Activated CD4-positive, alpha-beta T cell treated with anti-CD3 and anti-CD28 coated beads for 48 hours (primary cell): ENCODE data around the gene PXMP4.
A peak's percentile ranks its signal among the peaks of the same experiment; 100 is the strongest.

Experiments
- DNase-seq: peaks from one replicate; pipeline ENCODE4 v3.0.0-alpha.2; 2020

Gene PXMP4

GRCh38 chr20:33731693-33732165 lies 11.6 kb upstream of the PXMP4 start, which contains the start of gene ZNF341:
ZNF341 (plus strand) TSS chr20:33731996; CDS start chr20:33732022, 26 bp downstream.
- peak; percentile 93 for DNase-seq

DNA sequence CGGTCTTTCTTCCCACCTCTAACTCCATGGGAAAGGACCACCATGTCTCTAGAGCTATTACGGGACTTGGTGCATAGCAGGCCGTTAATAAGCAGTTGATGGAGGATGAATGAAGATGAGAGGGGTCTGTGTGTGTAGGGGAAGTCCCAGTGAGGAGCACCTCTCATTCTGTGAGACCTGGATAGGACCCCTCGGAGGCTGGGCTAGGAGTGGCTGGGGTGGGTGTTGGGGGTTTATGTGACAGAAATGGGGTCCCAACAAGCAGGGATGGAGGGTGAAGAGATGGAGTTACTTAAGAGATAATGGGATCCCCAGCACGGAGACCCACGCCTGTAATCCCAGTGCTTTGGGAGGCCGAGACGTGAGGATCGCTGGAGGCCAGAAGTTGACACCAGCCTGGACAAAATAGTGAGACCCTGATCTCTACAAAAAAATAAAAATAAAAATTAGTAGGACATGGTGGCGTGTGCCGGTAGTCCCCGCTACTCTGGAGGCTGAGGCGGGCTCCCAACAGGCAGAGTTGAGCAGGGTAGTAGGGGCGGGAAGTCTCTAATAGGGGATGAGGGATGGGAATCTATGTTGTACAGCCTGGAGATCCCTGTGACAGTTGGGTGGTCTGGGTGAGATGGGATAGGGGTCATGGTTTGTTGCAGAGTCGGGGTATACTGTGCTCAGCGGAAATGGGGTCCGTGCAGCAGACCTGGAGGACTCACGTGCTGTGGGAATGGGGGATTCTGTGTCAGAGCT lies 11.0 kb upstream of the PXMP4 start:
- no peak for DNase-seq

DNA sequence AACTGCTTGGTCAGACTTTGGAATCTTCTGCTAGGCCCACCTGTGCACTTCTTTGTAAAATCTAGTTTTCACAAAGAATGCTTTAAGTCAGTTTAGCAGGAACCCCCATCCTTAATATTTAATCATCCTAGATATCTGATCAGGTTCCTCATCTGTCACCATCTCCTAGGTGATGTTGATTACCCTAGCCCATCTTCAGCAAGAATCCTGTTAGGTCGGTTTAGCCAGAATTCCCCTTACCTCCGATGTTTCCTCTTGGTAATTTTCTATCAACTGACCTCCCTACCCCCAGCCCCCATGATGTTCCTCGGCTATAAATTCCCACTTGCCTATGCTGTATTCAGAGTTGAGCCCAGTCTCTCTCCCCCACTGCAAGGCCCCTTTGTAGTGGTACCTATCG lies 9.0 kb upstream of the PXMP4 start:
- no peak for DNase-seq

DNA sequence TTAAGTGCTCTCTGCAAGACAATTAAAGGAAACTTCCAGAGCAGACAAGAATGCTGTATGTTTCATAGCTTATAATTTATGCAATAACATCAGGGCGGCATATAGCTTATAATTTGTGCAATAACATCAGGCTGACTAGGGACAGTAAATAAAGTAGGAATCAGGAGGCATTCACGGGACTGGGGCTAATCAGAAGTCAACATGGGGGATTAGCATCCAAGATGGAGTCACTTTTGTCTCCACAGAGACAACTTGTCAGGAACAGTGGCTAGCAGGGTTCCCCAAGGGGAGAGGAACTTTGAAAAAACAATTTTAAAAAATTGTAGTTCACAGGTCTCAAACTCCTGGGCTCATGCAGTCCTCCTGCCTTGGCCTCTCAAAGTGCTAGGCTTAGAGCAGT lies 8.4 kb upstream of the PXMP4 start:
- no peak for DNase-seq

DNA sequence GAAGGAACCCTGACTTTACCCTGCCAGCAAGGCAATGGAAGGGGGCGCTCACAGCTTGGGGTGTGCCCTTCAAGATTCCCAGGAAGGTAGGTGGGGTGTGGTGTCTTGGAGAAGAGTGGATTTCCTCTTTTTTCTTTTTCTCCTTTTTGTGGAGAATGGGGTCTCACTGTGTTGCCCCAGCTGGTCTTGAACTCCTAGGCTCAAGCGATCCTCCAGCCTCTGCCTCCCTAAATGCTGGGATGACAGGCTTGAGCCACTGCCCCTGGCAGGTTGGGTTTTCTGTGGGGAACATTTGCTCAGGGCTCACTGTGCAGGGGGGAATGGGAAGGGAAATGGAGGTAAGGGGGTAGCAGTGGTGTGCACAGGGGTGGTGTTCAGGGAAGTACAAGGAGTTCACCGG lies 7.7 kb upstream of the PXMP4 start:
- DNase-seq = no peak

DNA sequence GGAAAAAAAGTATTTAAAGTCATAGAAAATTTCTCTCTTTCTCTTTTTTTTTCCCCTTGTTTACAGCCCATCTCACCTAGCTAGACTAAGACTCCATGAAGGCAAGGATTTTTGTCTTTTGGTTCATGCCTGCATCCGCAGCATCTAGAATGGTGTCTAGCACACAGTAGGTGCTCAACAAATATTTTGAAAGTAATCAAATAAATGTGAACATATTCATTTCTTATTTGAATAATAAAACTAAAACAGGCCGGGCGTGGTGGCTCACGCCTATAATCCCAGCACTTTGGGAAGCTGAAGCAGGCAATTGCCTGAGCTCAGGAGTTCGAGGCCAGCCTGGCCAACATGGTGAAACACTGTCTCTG lies 7.0 kb upstream of the PXMP4 start:
- DNase-seq = no peak

- no peak for DNase-seq
Observed at GRCh38 chr20:33725607-33726264, 5.6 kb upstream of the PXMP4 start.

GRCh38 chr20:33724439-33725094 lies 4.5 kb upstream of the PXMP4 start:
- no peak for DNase-seq

DNA sequence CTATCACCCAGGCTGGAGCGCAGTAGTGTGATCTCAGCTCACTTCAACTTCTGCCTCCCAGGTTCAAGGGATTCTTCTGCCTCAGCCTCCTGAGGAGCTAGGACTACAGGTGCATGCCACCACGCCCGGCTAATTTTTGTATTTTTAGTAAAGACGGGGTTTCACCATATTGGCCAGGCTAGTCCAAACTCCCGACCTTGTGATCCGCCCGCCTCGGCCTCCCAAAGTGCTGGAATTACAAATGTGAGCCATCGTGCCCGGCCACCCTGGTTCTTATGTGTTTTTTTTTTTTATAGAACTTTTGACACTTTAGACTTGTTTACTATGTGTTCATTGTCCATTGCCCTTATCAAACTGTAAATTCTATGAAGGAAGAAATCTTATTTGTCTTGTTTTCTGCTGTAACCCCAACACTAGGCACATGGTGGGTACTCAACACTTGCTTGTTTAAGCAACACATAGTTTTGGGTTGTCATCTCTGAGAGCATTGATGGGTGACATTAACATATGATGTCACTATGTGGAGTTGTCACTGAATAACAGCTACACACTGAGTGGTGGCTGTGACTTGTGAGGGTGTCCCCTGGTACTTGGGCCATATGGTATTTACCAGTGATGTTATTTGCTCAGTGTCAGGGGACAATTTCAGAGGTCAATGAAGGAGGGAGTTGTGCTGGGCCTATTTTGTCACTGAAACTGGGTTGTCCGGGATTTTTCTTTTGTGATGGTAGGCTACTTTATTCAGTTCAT lies 1.5 kb upstream of the PXMP4 start:
- DNase-seq = no peak

DNA sequence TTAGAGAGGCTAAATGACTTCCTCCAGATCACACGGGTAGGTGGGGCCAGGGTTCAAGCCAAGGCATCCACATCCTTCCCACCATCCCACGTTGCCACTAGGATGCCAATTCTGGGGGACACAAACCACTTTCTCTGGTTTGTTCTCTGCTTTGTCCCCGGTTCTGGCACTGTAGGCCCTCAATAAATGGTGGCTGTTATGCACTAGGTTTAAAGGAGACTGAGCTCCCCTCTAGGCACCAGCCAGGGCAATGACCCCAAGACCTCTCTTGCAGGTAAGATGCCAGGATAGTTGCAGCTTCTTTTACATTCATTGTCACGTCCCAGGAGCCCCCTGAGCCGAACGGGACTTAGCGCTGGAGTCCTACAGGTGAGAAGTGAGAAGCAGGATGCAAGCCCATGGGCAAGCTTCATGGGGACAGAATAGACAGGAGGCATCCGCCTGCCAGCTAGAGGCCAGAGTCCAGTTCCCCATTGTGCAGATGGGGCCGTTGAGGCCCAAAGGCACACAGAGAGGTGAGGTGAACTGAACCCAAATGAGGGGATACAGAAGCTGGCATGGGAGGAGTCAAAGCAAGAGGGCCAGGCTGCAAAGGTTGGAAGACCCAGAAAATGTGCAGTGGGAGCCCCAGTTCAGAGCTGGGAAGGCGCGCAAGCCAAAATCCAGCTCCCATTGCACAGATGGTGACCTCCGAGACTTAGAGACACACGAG lies 677 bp downstream of the PXMP4 start:
- peak; percentile 21 for DNase-seq

DNA sequence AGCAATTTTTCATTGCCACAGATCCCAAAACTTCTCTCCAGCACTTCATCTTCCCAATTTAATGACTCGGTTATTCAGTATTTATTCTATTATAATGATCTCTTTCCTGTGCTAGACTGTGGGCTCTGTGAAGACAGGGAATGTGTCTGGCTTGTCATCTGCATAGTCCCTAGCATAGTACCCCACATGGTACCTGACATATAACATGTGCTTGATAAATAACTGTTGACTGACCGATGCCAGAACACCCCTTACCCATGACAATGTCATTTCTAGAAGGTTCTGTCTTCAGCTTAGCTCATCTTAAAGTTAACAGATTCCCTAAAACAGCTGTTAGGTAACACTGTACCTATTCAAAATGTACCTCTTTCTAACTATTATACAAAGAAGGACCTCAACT lies 3.6 kb downstream of the PXMP4 start:
- no peak for DNase-seq

DNA sequence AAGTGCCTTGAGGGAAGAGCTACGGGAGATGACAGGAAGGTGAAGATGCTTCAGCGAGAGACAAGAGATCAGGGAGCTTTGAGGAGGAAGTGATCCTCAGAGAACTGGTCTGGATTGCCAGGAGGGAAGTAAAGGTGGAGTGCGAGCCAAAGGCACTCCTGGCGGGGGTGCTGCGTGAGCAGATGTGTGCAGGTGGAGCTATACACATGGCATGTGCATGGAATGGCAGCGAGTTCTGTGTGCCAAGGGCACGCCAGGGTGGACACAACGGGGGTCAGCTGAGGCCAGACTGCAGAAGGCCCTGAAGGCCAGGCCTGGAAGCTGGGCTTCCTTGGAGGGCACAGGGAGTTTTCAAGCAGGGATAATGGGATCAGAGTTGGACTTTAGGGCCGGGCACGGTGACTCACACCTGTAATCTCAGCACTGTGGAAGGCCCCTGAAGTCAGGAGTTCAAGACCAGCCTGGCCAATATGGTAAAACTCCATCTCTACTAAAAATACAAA lies 6.2 kb downstream of the PXMP4 start:
- no peak for DNase-seq

DNA sequence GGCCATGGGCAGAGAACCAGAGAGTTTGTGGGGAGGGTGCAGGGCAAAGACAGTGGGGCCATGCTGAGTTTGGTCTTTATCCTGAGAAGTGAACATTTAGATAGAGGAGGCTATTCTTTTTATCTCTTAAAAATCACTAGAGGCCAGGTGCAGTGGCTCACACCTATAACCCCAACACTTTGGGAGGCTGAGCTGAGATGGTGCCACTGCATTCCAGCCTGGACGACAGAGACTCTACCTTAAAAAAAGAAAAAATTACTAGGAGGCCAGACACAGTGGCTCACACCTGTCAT lies 8.7 kb downstream of the PXMP4 start:
- DNase-seq = no peak

GRCh38 chr20:33710681-33711445 lies 9.2 kb downstream of the PXMP4 start:
- no peak for DNase-seq

DNA sequence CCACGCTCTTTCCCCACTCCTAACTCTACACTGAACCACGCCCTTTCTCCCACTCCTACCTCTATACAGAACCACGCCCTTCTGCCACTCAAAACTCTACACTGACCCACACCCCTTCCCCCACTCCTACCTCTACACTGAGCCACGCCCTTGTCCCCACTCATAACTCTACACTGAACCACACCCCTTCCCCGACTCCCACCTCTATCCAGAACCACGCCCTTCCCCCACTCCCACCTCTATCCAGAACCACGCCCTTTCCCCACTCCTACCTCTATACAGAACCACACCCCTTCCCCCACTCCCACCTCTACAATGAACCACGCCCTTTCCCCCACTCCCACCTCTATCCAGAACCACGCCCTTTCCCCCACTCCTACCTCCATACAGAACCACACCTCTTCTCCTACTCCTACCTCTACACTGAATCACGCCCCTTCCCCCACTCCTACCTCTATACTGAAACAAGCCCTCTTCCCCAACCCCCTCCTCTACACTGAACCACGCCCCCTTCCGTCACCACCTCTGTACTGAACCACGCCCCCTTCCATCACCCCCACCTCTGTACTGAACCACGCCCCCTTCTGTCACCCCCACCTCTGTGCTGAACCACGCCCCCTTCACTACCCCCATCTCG lies 10.1 kb downstream of the PXMP4 start:
- no peak for DNase-seq

GRCh38 chr20:33709398-33709797 lies 10.7 kb downstream of the PXMP4 start:
- peak; percentile 40 for DNase-seq

DNA sequence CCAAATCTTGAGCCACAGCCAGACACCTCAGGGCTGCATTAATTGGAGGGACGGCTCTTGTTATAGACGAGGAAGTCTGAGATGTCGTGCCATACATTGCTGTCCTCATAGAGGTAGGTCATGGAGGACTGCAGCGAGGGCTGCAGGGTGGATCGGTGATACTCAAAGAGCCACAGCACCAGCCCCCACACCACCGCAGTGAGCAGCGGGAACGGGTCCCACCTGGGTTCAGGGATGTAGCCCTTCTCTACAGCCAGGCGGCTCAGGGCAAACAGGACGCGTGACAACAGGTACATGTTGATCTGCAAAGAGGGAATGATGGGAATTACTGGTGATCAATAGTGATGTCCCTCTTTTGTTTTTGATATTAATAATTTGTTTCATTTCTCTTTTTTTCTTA lies 12.4 kb downstream of the PXMP4 start:
- no peak for DNase-seq

DNA sequence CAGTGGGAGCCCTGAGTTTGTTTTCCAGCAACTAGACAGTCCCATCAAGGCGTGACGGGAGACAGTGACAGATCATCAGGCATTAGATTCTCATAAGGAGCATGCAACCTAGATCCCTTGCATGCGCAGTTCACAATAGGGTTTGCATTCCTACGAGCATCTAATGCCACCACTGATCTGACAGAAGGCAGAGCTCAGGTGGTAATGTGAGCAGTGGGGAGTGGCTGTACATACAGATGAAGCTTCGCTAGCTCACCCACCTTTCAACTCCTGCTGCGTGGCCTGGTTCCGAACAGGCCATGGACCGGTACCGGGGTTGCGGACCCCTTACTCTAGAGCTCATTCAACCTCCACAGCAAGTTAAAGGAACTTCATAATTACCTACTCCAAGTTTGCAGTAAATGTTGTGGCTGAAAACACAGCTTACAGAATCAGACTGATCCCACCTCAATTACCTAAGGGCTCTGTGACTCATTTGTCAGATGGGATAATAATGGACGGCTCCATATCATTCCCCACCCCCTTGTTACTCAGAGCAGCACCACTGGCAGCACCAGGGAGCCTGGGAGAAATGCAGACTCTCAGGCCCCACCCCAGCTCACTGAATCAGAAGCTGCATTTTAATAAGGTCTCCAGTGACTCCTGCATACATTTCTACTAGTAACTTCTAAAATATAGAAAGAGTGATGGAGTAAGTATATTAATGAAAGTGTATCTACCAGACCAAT lies 15.7 kb downstream of the PXMP4 start:
- no peak for DNase-seq

DNA sequence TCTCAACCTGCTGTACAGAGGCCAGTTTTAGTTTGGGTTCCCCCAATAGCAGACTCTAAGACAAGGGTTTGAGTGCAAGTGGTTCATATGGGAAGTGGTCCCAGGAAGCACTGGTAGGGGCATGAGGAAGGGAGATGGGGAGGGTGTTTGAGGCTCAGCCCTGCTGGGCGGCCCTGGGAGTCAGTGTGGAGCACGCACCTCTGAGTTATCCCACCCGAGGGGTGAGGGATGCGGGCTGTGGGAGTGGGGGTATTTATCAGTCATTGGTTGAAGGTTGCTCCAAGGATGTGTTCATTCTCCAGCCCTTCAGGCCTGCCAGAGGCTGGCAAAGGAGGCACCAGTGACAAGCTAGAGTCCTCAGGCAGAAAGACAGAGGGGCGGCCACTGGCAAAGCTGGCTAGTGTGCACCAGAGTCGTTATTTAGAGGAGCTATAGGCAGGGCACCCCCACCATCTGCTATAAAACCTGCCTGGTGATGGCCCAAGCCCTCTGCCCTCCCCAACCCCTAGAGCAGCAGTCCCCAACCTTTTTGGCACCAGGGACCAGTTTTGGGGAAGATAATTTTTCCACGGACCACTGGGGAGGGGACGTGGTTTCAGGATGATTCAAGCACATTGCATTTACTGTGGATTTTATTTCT lies 16.5 kb downstream of the PXMP4 start:
- no peak for DNase-seq

DNA sequence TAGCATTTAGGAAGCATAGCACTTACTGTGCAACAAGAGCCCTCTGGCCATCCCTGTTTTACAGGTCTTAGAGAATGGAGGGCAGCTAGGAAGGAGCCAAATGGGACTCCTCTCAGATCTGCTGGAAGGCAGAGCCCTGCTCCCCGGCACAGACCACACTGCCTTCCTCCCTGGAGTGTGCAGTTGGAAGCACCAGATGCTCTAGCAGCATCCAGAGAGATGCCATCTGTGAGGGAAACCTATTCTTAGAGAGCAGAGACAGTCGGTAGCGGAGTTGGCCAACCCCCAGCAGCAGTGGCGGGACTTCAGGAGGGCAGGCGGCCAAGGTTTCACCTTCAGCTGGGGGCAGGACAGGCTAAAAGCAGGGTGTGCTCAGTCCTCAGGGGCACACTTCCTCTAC lies 17.2 kb downstream of the PXMP4 start:
- no peak for DNase-seq
